Mesenchymal stem cell (in vitro differentiated cells and primary cell): Measurements from ENCODE around the gene TEDC2.

Source experiments
- DNase-seq: peaks from one replicate; pipeline ENCODE4 v3.0.0-alpha.2; 2013
- H2AFZ ChIP-seq: one replicate; pipeline ENCODE4 v1.6.1; 2013; ENCODE audit warnings: low read depth, mild to moderate bottlenecking, control low read depth, inconsistent platforms, low read length, moderate library complexity
- H2AK5ac ChIP-seq: 2 replicates; pipeline ENCODE4 v1.6.1; 2013; ENCODE audit warnings: low read length, moderate library complexity, mild to moderate bottlenecking, inconsistent platforms; ENCODE audit not compliant: severe bottlenecking
- H2BK120ac ChIP-seq: one replicate; pipeline ENCODE4 v1.6.1; 2013; ENCODE audit warnings: low read depth, mild to moderate bottlenecking, inconsistent platforms, low read length, moderate library complexity
- H2BK12ac ChIP-seq, 2 experiments: one replicate each; pipeline ENCODE4 v1.6.1; 2013; ENCODE audit warnings: inconsistent platforms in 2 of 2, low read length in 2 of 2, mild to moderate bottlenecking in 2 of 2, moderate library complexity in 2 of 2, control low read depth in 1 of 2
- H2BK15ac ChIP-seq: one replicate; pipeline ENCODE4 v1.6.1; 2013; ENCODE audit warnings: mild to moderate bottlenecking, low read depth, inconsistent platforms; ENCODE audit not compliant: poor library complexity, severe bottlenecking
- H2BK5ac ChIP-seq: 2 replicates; pipeline ENCODE4 v1.6.1; 2013; ENCODE audit warnings: low read depth, mild to moderate bottlenecking, low read length, control low read depth, inconsistent platforms; ENCODE audit not compliant: poor library complexity, severe bottlenecking
- H3K14ac ChIP-seq, 2 experiments: one replicate each; pipeline ENCODE4 v1.6.1; 2013; ENCODE audit warnings: inconsistent platforms in 2 of 2, low read length in 2 of 2, control low read depth in 1 of 2, mild to moderate bottlenecking in 1 of 2, moderate library complexity in 1 of 2
- H3K18ac ChIP-seq, 2 experiments: one replicate each; pipeline ENCODE4 v1.6.1; 2013; ENCODE audit warnings: inconsistent platforms in 2 of 2, low read length in 2 of 2, control low read depth in 1 of 2, low read depth in 1 of 2, mild to moderate bottlenecking in 1 of 2
- H3K23ac ChIP-seq, 2 experiments: one replicate each; pipeline ENCODE4 v1.6.1; 2013; ENCODE audit warnings: inconsistent platforms in 2 of 2, low read length in 2 of 2, mild to moderate bottlenecking in 2 of 2, moderate library complexity in 2 of 2, control low read depth in 1 of 2
- H3K27ac ChIP-seq: 2 replicates; pipeline ENCODE4 v1.5.1; 2013; ENCODE audit warnings: mild to moderate bottlenecking, moderate library complexity, low read length, control low read depth, inconsistent platforms; ENCODE audit not compliant: poor library complexity, severe bottlenecking
- H3K27me3 ChIP-seq, 2 experiments: 2 replicates each; pipeline versions ENCODE4 v1.6.1 to v1.7.0; 2013; ENCODE audit warnings: low read length in 2 of 2, mild to moderate bottlenecking in 2 of 2, moderate library complexity in 2 of 2, control low read depth in 1 of 2, inconsistent platforms in 1 of 2; ENCODE audit not compliant: control insufficient read depth in 1 of 2, insufficient read depth in 1 of 2
- H3K36me3 ChIP-seq, 2 experiments: 2 replicates each; pipeline versions ENCODE4 v1.6.1 to v1.7.0; 2013; ENCODE audit warnings: low read length in 2 of 2, control low read depth in 1 of 2, inconsistent platforms in 1 of 2, low read depth in 1 of 2, mild to moderate bottlenecking in 1 of 2; ENCODE audit not compliant: insufficient read depth in 2 of 2, control insufficient read depth in 1 of 2
- H3K4ac ChIP-seq, 2 experiments: one replicate each; pipeline ENCODE4 v1.6.1; 2013; ENCODE audit warnings: inconsistent platforms in 2 of 2, low read length in 2 of 2, mild to moderate bottlenecking in 2 of 2, moderate library complexity in 2 of 2, control low read depth in 1 of 2, low read depth in 1 of 2
- H3K4me1 ChIP-seq: 2 replicates; pipeline ENCODE4 v1.6.1; 2013; ENCODE audit warnings: low read depth, low read length, control low read depth; ENCODE audit not compliant: control insufficient read depth, insufficient read depth
- H3K4me2 ChIP-seq: 2 replicates; pipeline ENCODE4 v1.6.1; 2013; ENCODE audit warnings: low read length, mild to moderate bottlenecking, inconsistent platforms; ENCODE audit not compliant: poor library complexity, severe bottlenecking
- H3K4me3 ChIP-seq, 2 experiments: 2 replicates each; pipeline versions ENCODE4 v1.5.1 to v1.7.0; 2013; ENCODE audit warnings: low read length in 2 of 2, mild to moderate bottlenecking in 2 of 2, control low read depth in 1 of 2, low read depth in 1 of 2; ENCODE audit not compliant: insufficient read depth in 1 of 2
- H3K79me1 ChIP-seq: replicated peaks from 2 replicates; pipeline ENCODE4 v1.6.1; 2013; ENCODE audit warnings: mild to moderate bottlenecking, control low read depth, low read length, inconsistent platforms; ENCODE audit not compliant: poor library complexity, severe bottlenecking
- H3K9ac ChIP-seq: 2 replicates; pipeline ENCODE4 v1.7.0; 2013; ENCODE audit warnings: mild to moderate bottlenecking, low read length, moderate library complexity
- H3K9me3 ChIP-seq: 2 replicates; pipeline ENCODE4 v1.7.0; 2013; ENCODE audit warnings: mild to moderate bottlenecking, low read length; ENCODE audit not compliant: control insufficient read depth
- H4K8ac ChIP-seq: one replicate; pipeline ENCODE4 v1.6.1; 2013; ENCODE audit warnings: inconsistent platforms, mild to moderate bottlenecking, low read length, moderate library complexity
- H4K91ac ChIP-seq: one replicate; pipeline ENCODE4 v1.6.1; 2013; ENCODE audit warnings: mild to moderate bottlenecking, low read length, inconsistent platforms
- WGBS: methylation state at CpG from one replicate; pipeline ENCODE4 v1.1.7; 2013; ENCODE audit warnings: mixed read lengths; 5-methylcytosine and 5-hydroxymethylcytosine counted together

Gene TEDC2

DNA sequence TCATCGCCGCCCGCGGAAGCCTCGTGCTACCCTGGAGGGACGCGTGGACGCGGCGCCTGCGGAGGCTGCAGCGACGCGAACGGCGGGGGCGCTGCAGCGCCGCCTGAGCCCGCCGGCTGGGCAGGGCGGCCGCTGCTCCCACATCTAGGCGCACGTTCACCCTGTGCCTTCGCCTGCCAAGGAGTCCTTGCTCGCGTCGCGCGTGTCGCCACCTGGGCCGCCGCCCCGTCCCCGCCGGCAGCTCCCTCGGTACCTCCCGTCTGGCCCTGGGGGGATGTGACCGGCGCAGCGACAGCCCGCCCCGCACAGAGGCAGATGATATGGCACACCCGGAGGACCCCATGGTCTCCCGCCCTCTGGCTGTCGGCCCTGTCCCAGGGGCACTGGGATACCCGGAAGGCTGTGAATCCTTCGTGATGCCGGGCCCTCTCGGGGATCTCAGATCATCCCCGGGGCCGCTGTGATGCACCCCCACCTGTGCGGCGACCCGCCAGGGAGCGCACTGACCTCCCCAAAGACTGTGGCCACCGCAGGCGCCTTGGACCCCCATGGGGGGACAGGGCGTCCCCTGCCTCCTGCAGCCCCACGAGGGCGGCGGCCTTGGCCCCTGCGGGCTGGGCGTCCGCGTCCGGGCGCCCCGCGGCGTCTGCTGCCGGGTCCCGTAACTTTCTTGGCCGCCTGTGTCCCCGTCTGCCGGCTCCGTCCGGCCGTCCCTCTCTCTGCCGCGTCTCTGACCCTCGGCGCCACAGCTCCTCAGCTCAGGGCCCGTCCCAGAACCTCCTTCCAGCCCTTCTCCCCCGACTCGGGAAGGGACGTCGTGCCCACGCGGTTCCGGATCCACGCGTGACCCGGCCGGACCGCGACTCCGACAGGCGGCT is 14.3 kb downstream of the TEDC2 start:
- peak; percentile 54 for DNase-seq
- Histone ChIP-seq H2BK12ac (peak overlapping the region in 1 of 2 experiments; percentile 88), H2BK15ac (peak overlapping the region; percentile 86), H2BK120ac (peak overlapping the region; percentile 95), H3K18ac (peak overlapping the region; percentile 75 to 99), H3K4me2 (peak overlapping the region; percentile 91), H3K14ac (peak overlapping the region in 1 of 2 experiments; percentile 98), H2AFZ (peak overlapping the region; percentile 72), H3K9ac (peak overlapping the region; percentile 84), H3K4ac (peak overlapping the region; percentile 81 to 84), H2BK5ac (no peak overlapping the region), H3K23ac (peak overlapping the region in 1 of 2 experiments; percentile 94), H3K4me3 (peak overlapping the region; percentile 77 to 83), H3K4me1 (peaks cover 47% of the 10 kb centered on the region), H3K79me1 (peaks cover 19% of the 10 kb centered on the region), H3K27me3 (peaks cover 18 to 30% of the 10 kb centered on the region in 2 experiments), H3K36me3 (peaks cover 0 to 6% of the 10 kb centered on the region in 2 experiments), H3K9me3 (no peaks in the 10 kb centered on the region), H2AK5ac (no peak overlapping the region), H4K8ac (peak overlapping the region; percentile 88), H4K91ac (peak overlapping the region; percentile 84), H3K27ac (no peak overlapping the region)
- under 1% methylated on average over 83 of the region's 100 CpGs for WGBS

DNA sequence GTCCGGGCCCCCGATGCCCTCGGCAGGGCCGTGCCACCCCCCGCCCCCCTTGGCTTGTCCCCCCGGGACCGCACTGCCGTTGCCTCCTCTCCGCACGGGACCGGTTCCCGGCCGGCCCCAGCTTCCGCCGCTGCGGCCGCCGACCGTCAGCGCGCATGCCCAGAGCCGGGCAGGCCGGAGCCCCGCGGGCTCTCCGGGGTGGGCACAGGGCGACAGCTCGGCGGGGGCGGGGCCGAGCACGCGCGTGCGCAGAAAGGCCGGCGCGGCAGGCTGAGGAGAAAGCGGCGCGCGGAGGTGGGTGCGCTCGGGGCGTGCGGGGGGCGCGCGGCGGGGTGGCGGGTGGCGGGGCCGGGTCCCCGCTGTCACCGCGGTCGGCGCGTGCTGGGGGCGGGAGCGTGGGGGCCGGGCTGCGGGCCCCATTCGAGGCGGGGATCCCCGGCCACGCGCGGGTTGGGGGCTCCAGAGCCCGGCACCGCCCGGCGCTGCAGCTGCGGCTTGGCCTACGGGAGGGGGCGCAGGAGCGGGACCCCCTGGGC is 15.0 kb downstream of the TEDC2 start, which contains the start of gene TBC1D24:
TBC1D24 (plus strand) TSS at position 251 of the 536 bp plus-strand sequence. CDS start 21,022 bp downstream, outside the sequence.
- H2BK12ac ChIP-seq, result peak within 1 kb of the TSS in 1 of 2 experiments; percentile 88
- H2AK5ac ChIP-seq, result no peak within 1 kb of the TSS
- H4K91ac ChIP-seq, result peak within 1 kb of the TSS; percentile 84
- peak within 1 kb of the TSS; percentile 95 for H2BK120ac ChIP-seq
- peak; percentile 78 for DNase-seq
- peak within 1 kb of the TSS; percentile 72 for H2AFZ ChIP-seq
- H2BK5ac ChIP-seq, result no peak within 1 kb of the TSS
- peak within 1 kb of the TSS; percentile 77 to 83 for H3K4me3 ChIP-seq
- H3K9me3 ChIP-seq, result no peaks in the 10 kb centered on the region
- peak within 1 kb of the TSS; percentile 91 for H3K4me2 ChIP-seq
- under 1% methylated on average over 34 of the region's 77 CpGs for WGBS
- H3K4ac ChIP-seq, result peak within 1 kb of the TSS; percentile 81 to 84
- H3K27me3 ChIP-seq, result peaks cover 11 to 25% of the 10 kb centered on the region in 2 experiments
- peak within 1 kb of the TSS in 1 of 2 experiments; percentile 94 for H3K23ac ChIP-seq
- H3K4me1 ChIP-seq, result peaks cover 45% of the 10 kb centered on the region
- peak within 1 kb of the TSS; percentile 75 to 99 for H3K18ac ChIP-seq
- H2BK15ac ChIP-seq, result peak within 1 kb of the TSS; percentile 87
- H3K9ac ChIP-seq, result peak within 1 kb of the TSS; percentile 84
- H3K79me1 ChIP-seq, result peaks cover 22% of the 10 kb centered on the region
- peaks cover 0 to 10% of the 10 kb centered on the region in 2 experiments for H3K36me3 ChIP-seq
- no peak within 1 kb of the TSS for H3K27ac ChIP-seq
- peak within 1 kb of the TSS in 1 of 2 experiments; percentile 98 for H3K14ac ChIP-seq
- H4K8ac ChIP-seq, result peak within 1 kb of the TSS; percentile 88

DNA sequence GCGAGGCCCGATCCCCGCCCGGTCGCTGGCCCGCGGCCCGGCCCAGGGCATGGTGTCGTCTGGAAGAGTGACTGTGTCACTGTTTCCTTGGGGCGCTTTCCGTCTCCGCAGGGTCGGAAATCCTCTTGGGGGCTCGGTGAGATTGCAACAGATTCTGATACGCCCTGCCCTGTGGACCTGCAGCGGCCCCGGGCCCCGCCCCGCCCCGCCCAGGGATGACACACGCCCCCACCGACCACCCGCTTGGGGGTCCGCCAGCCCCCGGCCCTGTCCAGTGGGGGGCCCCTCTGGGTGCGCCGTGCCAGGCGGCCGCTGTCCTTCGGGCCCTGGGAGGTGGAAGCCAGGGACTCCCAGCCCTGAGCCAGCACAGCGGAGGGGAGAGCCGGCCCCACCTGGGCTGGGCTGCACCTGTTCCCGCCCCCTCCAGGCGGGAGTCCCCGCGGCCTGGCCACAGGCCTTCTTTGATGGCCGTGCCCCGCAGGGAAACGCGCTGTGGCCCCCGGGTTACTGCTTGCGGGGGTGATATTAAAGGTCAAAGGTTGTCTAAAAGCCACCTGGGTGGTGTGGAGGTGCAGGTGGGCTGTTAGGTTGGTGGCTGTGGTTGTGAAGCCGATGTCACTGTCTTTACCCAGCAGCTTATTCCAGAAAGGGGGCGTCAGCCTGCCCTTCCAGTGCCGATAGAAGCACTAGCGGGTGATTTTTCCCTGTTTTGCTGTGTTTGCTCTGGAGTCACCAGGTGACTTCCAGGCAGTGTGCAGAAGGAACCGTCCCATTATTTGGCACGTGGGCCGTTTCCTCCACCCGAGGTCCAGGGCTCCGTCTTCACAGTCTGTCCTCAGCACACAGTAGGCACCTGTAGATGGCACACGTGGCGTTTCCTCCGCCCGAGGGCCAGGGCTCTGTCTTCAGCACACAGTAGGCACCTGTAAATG is 15.8 kb downstream of the TEDC2 start:
- no peak overlapping the region for H4K91ac ChIP-seq
- no peak for DNase-seq
- H3K18ac ChIP-seq, result peak overlapping the region; percentile 53 to 83
- peak overlapping the region; percentile 62 for H2AFZ ChIP-seq
- WGBS, result 21% methylated on average over 44 of the region's 55 CpGs
- H2BK120ac ChIP-seq, result no peak overlapping the region
- no peak overlapping the region for H2BK5ac ChIP-seq
- H3K27ac ChIP-seq, result no peak overlapping the region
- H3K79me1 ChIP-seq, result peaks cover 24% of the 10 kb centered on the region
- H2AK5ac ChIP-seq, result no peak overlapping the region
- no peaks in the 10 kb centered on the region for H3K9me3 ChIP-seq
- H3K4me1 ChIP-seq, result peaks cover 41% of the 10 kb centered on the region
- H3K4me2 ChIP-seq, result peak overlapping the region; percentile 89
- H3K36me3 ChIP-seq, result peaks cover 0 to 10% of the 10 kb centered on the region in 2 experiments
- H3K27me3 ChIP-seq, result peaks cover 4 to 18% of the 10 kb centered on the region in 2 experiments
- peak overlapping the region in 1 of 2 experiments; percentile 72 for H3K4ac ChIP-seq
- H3K9ac ChIP-seq, result peak overlapping the region; percentile 71
- no peak overlapping the region for H4K8ac ChIP-seq
- H3K4me3 ChIP-seq, result peak overlapping the region; percentile 74 to 78
- H2BK12ac ChIP-seq, result no peak overlapping the region
- peak overlapping the region in 1 of 2 experiments; percentile 53 for H3K14ac ChIP-seq
- H3K23ac ChIP-seq, result peak overlapping the region in 1 of 2 experiments; percentile 17
- peak overlapping the region; percentile 87 for H2BK15ac ChIP-seq
